Kidney (tissue), 14 donors: Measurements from ENCODE around the gene COLEC12. TPM values are rescaled to one million over a fixed set of nuclear protein-coding genes. Genes with fewer than 3 reads are reported as not detected.

Experiments used
- DNase-seq, 5 donors: peaks; one replicate each; pipeline ENCODE4 v3.0.0-alpha.2; 2013 to 2020
- FAIRE-seq: peaks from 2 replicates; lab custom pipeline; 2012; peaks lifted over from hg19 to GRCh38; lab: Jason Lieb, UNC
- H3K27ac ChIP-seq, 2 donors: one replicate each; pipeline ENCODE4 v1.7.0; 2013; ENCODE audit warnings: low read depth in 2 of 2, low read length in 2 of 2, inconsistent platforms in 1 of 2
- H3K27me3 ChIP-seq: one replicate; pipeline ENCODE4 v1.7.1; 2013; ENCODE audit warnings: low read length, inconsistent platforms; ENCODE audit not compliant: control insufficient read depth, insufficient read depth
- H3K36me3 ChIP-seq, 3 donors: one replicate each; pipeline versions ENCODE4 v1.7.0 to v1.7.1; 2013; ENCODE audit warnings: low read length in 3 of 3, control low read depth in 1 of 3, inconsistent platforms in 1 of 3; ENCODE audit not compliant: insufficient read depth in 3 of 3, control insufficient read depth in 2 of 3
- H3K4me1 ChIP-seq, 3 donors: one replicate each; pipeline versions ENCODE4 v1.7.0 to v1.7.1; 2013; ENCODE audit warnings: low read length in 3 of 3, inconsistent platforms in 1 of 3, low read depth in 1 of 3; ENCODE audit not compliant: control insufficient read depth in 2 of 3, insufficient read depth in 2 of 3
- H3K4me3 ChIP-seq, 3 donors: one replicate each; pipeline versions ENCODE4 v1.7.0 to v1.8.1; 2013; ENCODE audit warnings: low read length in 3 of 3, control low read depth in 1 of 3, inconsistent platforms in 1 of 3
- H3K9ac ChIP-seq, 3 donors: one replicate each; pipeline versions ENCODE4 v1.7.0 to v1.7.1; 2013; ENCODE audit warnings: low read length in 3 of 3, control low read depth in 1 of 3, inconsistent platforms in 1 of 3
- H3K9me3 ChIP-seq, 3 donors: one replicate each; pipeline versions ENCODE4 v1.7.0 to v1.7.1; 2013; ENCODE audit warnings: low read length in 3 of 3, control low read depth in 1 of 3, inconsistent platforms in 1 of 3; ENCODE audit not compliant: control insufficient read depth in 2 of 3, insufficient read depth in 1 of 3
- intact Hi-C: fragments of 100-400 bp; cut with DNase I; formaldehyde crosslinking; loops from one replicate; pipeline ENCODE4 v1.11.1; 2022
- polyA plus RNA-seq: library from polyadenylated mRNA; stranded (reverse); fragments of 350-450 nt; fragmentation: Illumina TruSeq; extraction: RNeasy Lipid Tissue Mini Kit (QIAGEN cat#74804); gene quantifications from one replicate; pipeline ENCODE4 v1.2.3, GENCODE V29; 2014; ENCODE audit warnings: low read depth, low replicate concordance; ENCODE audit not compliant: insufficient read depth
- total RNA-seq: library from RNA; stranded (reverse); fragmentation: NEBNext Ultra II Directional; extraction: Animal tissue kit (Norgen Biotek cat#: 25700); gene quantifications from one replicate; pipeline ENCODE4 v1.2.1, GENCODE V29; 2021
- TF ChIP-seq, protein P1 (sequence below): IDR thresholded peaks from 3 replicates; pipeline ENCODE4 v1.5.1; 2012; ENCODE audit warnings: mild to moderate bottlenecking, moderate library complexity, borderline replicate concordance; ENCODE audit not compliant: insufficient read depth; ENCODE audit errors: extremely low read depth
- donor health status: control.
- donor health status: control.
- donor health status: control.
- donor health status: control.
- donor health status: control.
- donor health status: DM: yes; HTN: yes; CAD: no.
- donor health status: Normal renal cell carcinoma (clear cell type).

COLEC12 gene
- total and polyA plus RNA-seq, 2 donors from 2014 or later, result 1.3 to 7.4 TPM

DNA sequence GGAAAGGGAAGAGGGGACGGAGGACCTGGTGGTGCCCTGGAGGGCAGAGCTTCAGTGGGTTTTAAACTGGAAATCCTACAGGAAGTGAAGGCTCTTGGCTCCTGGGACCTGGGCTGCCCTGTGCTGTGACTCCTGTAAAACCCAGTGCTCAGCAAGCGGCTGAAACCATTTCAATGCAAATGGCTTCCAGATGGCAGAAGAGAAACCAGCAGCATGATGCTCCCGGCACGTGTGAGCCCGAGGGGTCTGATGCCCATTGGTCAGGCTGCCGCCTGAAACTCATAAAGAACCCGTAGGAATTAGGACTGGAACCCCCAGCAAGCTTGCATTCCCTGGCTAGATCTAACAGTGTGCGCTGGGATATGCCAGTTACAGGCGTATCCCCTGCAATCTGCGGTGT lies 123.4 kb downstream of the COLEC12 start:
- TF ChIP-seq, protein P1, sequence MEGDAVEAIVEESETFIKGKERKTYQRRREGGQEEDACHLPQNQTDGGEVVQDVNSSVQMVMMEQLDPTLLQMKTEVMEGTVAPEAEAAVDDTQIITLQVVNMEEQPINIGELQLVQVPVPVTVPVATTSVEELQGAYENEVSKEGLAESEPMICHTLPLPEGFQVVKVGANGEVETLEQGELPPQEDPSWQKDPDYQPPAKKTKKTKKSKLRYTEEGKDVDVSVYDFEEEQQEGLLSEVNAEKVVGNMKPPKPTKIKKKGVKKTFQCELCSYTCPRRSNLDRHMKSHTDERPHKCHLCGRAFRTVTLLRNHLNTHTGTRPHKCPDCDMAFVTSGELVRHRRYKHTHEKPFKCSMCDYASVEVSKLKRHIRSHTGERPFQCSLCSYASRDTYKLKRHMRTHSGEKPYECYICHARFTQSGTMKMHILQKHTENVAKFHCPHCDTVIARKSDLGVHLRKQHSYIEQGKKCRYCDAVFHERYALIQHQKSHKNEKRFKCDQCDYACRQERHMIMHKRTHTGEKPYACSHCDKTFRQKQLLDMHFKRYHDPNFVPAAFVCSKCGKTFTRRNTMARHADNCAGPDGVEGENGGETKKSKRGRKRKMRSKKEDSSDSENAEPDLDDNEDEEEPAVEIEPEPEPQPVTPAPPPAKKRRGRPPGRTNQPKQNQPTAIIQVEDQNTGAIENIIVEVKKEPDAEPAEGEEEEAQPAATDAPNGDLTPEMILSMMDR, result no peak

DNA sequence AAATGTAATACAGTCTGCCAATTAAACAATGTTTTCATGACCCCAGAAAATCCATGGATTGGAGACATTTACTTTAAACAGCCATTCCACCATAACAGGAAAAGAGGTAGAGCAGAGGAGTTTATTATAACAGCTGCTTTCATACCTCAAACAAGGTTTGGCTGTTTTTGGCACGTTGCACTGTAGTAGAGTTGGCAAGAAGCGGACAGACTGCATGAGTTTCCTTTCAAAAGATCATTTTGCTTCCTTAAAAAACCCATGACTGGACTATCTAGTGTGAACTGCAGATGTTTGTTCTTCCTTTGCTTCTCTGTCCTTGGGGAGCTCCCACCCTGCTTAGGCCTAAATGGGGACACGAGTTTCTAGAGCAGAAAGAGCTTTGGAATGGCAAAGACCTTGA lies 124.2 kb downstream of the COLEC12 start:
- no peaks in the 10 kb centered on the region for H3K36me3 ChIP-seq
- DNase-seq, result no peak
- H3K9ac ChIP-seq, result no peak overlapping the region
- TF ChIP-seq, protein P1, result no peak
- no peaks in the 10 kb centered on the region for H3K27me3 ChIP-seq
- no peaks in the 10 kb centered on the region for H3K9me3 ChIP-seq
- no peak overlapping the region for H3K27ac ChIP-seq
- H3K4me1 ChIP-seq, result peaks cover 0 to 3% (median 0%) of the 10 kb centered on the region in 3 donors
- H3K4me3 ChIP-seq, result no peak overlapping the region
- intact Hi-C loops, result no loop called here
- no peak for FAIRE-seq

More for the DNA sequence above, 123.4 kb downstream of the COLEC12 start:
- intact Hi-C loops, result no loop called here
- H3K36me3 ChIP-seq, result no peaks in the 10 kb centered on the region
- no peaks in the 10 kb centered on the region for H3K27me3 ChIP-seq
- FAIRE-seq (no peak), DNase-seq (no peak)
- H3K4me1 ChIP-seq, result peaks cover 0 to 3% (median 0%) of the 10 kb centered on the region in 3 donors
- no peak overlapping the region for H3K4me3 ChIP-seq
- H3K27ac ChIP-seq, result no peak overlapping the region
- no peak overlapping the region for H3K9ac ChIP-seq
- no peaks in the 10 kb centered on the region for H3K9me3 ChIP-seq

DNA sequence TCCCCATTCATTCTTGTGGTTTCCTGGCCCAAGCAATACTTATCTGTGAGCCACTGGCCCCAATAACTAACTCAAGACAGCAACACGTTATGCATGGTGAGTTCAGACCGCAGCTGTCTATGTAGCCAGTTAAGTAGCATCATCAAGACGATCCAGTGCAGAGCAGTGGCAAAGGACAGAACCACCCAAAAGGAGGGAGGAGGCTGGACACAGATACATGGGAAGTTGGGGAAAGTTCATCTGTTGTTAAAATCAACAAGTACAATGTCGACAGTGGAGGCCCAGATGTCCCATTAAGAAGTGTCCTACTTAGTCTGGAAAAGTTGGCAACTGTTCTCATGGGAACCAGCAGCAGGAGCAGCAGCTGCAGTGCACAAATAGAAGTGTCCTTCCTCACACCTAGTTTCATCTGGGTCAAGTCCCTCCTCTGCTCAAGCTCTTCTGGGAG lies 125.8 kb downstream of the COLEC12 start:
- FAIRE-seq, result no peak

More for the DNA sequence above, 125.8 kb downstream of the COLEC12 start:
- Histone ChIP-seq H3K9me3 (no peaks in the 10 kb centered on the region), H3K27me3 (no peaks in the 10 kb centered on the region), H3K4me3 (no peak overlapping the region), H3K36me3 (no peaks in the 10 kb centered on the region), H3K4me1 (peaks cover 0 to 3% (median 0%) of the 10 kb centered on the region in 3 donors), H3K9ac (no peak overlapping the region), H3K27ac (no peak overlapping the region)
- intact Hi-C loops, result no loop called here
- DNase-seq, result peak in 1 of 5 donors; percentile 55
- TF ChIP-seq, protein P1, result no peak
